ENCODE results near the gene BMPER.

BMPER gene

GRCh38 chr7:34016876-34017275 is 111.5 kb downstream of the BMPER start:
- H3K9me3 ChIP-seq (ENCODE audit: control insufficient read depth in 2 of 2, low read length in 2 of 2), result no peaks in the 10 kb centered on the region
- no peaks in the 10 kb centered on the region for H3K27me3 ChIP-seq (ENCODE audit: control insufficient read depth in 2 of 2, insufficient read depth in 2 of 2, low read length in 2 of 2)
- H3K27ac ChIP-seq (ENCODE audit: low read depth in 2 of 2, low read length in 2 of 2), result no peak overlapping the region
- no peak overlapping the region for H3K9ac ChIP-seq (ENCODE audit: low read depth in 1 of 2, low read length in 2 of 2)
- H3K4me3 ChIP-seq (ENCODE audit: low read length in 2 of 2), result no peak overlapping the region
- H3K4me1 ChIP-seq (ENCODE audit: control insufficient read depth in 2 of 2, insufficient read depth in 2 of 2, low read length in 2 of 2), result no peaks in the 10 kb centered on the region
- H3K36me3 ChIP-seq (ENCODE audit: control insufficient read depth in 2 of 2, insufficient read depth in 2 of 2, low read length in 2 of 2), result no peaks in the 10 kb centered on the region

GRCh38 chr7:34019301-34019790 is 114.0 kb downstream of the BMPER start:
- Histone ChIP-seq H3K27me3 (ENCODE audit: control insufficient read depth in 2 of 2, insufficient read depth in 2 of 2, low read length in 2 of 2) (no peaks in the 10 kb centered on the region), H3K9me3 (ENCODE audit: control insufficient read depth in 2 of 2, low read length in 2 of 2) (no peaks in the 10 kb centered on the region), H3K4me3 (ENCODE audit: low read length in 2 of 2) (no peak overlapping the region), H3K36me3 (ENCODE audit: control insufficient read depth in 2 of 2, insufficient read depth in 2 of 2, low read length in 2 of 2) (no peaks in the 10 kb centered on the region), H3K9ac (ENCODE audit: low read depth in 1 of 2, low read length in 2 of 2) (no peak overlapping the region), H3K4me1 (ENCODE audit: control insufficient read depth in 2 of 2, insufficient read depth in 2 of 2, low read length in 2 of 2) (no peaks in the 10 kb centered on the region), H3K27ac (ENCODE audit: low read depth in 2 of 2, low read length in 2 of 2) (no peak overlapping the region)

DNA sequence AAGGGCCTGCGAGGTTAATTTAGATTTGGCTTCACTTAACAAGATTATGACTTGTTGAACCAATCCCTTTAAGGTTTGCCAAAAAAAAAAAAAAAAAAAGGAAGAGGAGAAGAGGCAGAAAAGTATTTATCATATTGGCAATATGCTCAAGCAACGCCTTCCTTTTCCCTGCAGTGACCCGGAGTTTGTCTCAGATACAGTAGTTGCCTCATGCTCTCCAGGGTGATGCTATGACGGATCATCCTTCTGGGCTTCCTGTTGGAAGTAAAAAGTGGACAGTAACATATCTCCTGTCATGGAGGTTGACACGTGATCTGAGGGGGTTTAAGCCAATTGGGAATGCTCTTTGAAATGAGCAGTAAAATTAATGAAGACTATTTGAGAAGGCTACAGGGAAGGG is 117.3 kb downstream of the BMPER start:
- no peak overlapping the region for H3K27ac ChIP-seq (ENCODE audit: low read depth in 2 of 2, low read length in 2 of 2)
- H3K36me3 ChIP-seq (ENCODE audit: control insufficient read depth in 2 of 2, insufficient read depth in 2 of 2, low read length in 2 of 2), result no peaks in the 10 kb centered on the region
- no peaks in the 10 kb centered on the region for H3K9me3 ChIP-seq (ENCODE audit: control insufficient read depth in 2 of 2, low read length in 2 of 2)
- H3K9ac ChIP-seq (ENCODE audit: low read depth in 1 of 2, low read length in 2 of 2), result no peak overlapping the region
- H3K4me1 ChIP-seq (ENCODE audit: control insufficient read depth in 2 of 2, insufficient read depth in 2 of 2, low read length in 2 of 2), result no peaks in the 10 kb centered on the region
- no peak overlapping the region for H3K4me3 ChIP-seq (ENCODE audit: low read length in 2 of 2)
- H3K27me3 ChIP-seq (ENCODE audit: control insufficient read depth in 2 of 2, insufficient read depth in 2 of 2, low read length in 2 of 2), result no peaks in the 10 kb centered on the region

- H3K27ac ChIP-seq (ENCODE audit: low read depth in 2 of 2, low read length in 2 of 2), result no peak overlapping the region
- H3K9ac ChIP-seq (ENCODE audit: low read depth in 1 of 2, low read length in 2 of 2), result no peak overlapping the region
- H3K36me3 ChIP-seq (ENCODE audit: control insufficient read depth in 2 of 2, insufficient read depth in 2 of 2, low read length in 2 of 2), result no peaks in the 10 kb centered on the region
- H3K9me3 ChIP-seq (ENCODE audit: control insufficient read depth in 2 of 2, low read length in 2 of 2), result no peaks in the 10 kb centered on the region
- no peaks in the 10 kb centered on the region for H3K4me1 ChIP-seq (ENCODE audit: control insufficient read depth in 2 of 2, insufficient read depth in 2 of 2, low read length in 2 of 2)
- H3K4me3 ChIP-seq (ENCODE audit: low read length in 2 of 2), result no peak overlapping the region
- no peaks in the 10 kb centered on the region for H3K27me3 ChIP-seq (ENCODE audit: control insufficient read depth in 2 of 2, insufficient read depth in 2 of 2, low read length in 2 of 2)
Measured at GRCh38 chr7:34025600-34025999, 120.3 kb downstream of the BMPER start.

GRCh38 chr7:34026481-34027190 is 121.3 kb downstream of the BMPER start:
- Histone ChIP-seq H3K27ac (ENCODE audit: low read depth in 2 of 2, low read length in 2 of 2) (no peak overlapping the region), H3K9ac (ENCODE audit: low read depth in 1 of 2, low read length in 2 of 2) (no peak overlapping the region)

GRCh38 chr7:34031156-34031555 is 125.8 kb downstream of the BMPER start:
- Histone ChIP-seq H3K9me3 (ENCODE audit: control insufficient read depth in 2 of 2, low read length in 2 of 2) (no peaks in the 10 kb centered on the region), H3K9ac (ENCODE audit: low read depth in 1 of 2, low read length in 2 of 2) (no peak overlapping the region), H3K4me3 (ENCODE audit: low read length in 2 of 2) (no peak overlapping the region), H3K4me1 (ENCODE audit: control insufficient read depth in 2 of 2, insufficient read depth in 2 of 2, low read length in 2 of 2) (no peaks in the 10 kb centered on the region), H3K27ac (ENCODE audit: low read depth in 2 of 2, low read length in 2 of 2) (no peak overlapping the region), H3K36me3 (ENCODE audit: control insufficient read depth in 2 of 2, insufficient read depth in 2 of 2, low read length in 2 of 2) (no peaks in the 10 kb centered on the region), H3K27me3 (ENCODE audit: control insufficient read depth in 2 of 2, insufficient read depth in 2 of 2, low read length in 2 of 2) (no peaks in the 10 kb centered on the region)

More at GRCh38 chr7:34026481-34027190, 121.3 kb downstream of the BMPER start:
- Histone ChIP-seq H3K4me3 (ENCODE audit: low read length in 2 of 2) (no peak overlapping the region), H3K36me3 (ENCODE audit: control insufficient read depth in 2 of 2, insufficient read depth in 2 of 2, low read length in 2 of 2) (no peaks in the 10 kb centered on the region), H3K9me3 (ENCODE audit: control insufficient read depth in 2 of 2, low read length in 2 of 2) (no peaks in the 10 kb centered on the region), H3K27me3 (ENCODE audit: control insufficient read depth in 2 of 2, insufficient read depth in 2 of 2, low read length in 2 of 2) (no peaks in the 10 kb centered on the region), H3K4me1 (ENCODE audit: control insufficient read depth in 2 of 2, insufficient read depth in 2 of 2, low read length in 2 of 2) (no peaks in the 10 kb centered on the region)

- no peak overlapping the region for H3K4me3 ChIP-seq (ENCODE audit: low read length in 2 of 2)
- H3K27me3 ChIP-seq (ENCODE audit: control insufficient read depth in 2 of 2, insufficient read depth in 2 of 2, low read length in 2 of 2), result no peaks in the 10 kb centered on the region
- H3K9ac ChIP-seq (ENCODE audit: low read depth in 1 of 2, low read length in 2 of 2), result no peak overlapping the region
- H3K4me1 ChIP-seq (ENCODE audit: control insufficient read depth in 2 of 2, insufficient read depth in 2 of 2, low read length in 2 of 2), result peaks cover 3 to 6% of the 10 kb centered on the region in 2 donors
- H3K27ac ChIP-seq (ENCODE audit: low read depth in 2 of 2, low read length in 2 of 2), result no peak overlapping the region
- no peaks in the 10 kb centered on the region for H3K36me3 ChIP-seq (ENCODE audit: control insufficient read depth in 2 of 2, insufficient read depth in 2 of 2, low read length in 2 of 2)
- H3K9me3 ChIP-seq (ENCODE audit: control insufficient read depth in 2 of 2, low read length in 2 of 2), result no peaks in the 10 kb centered on the region
Measured at GRCh38 chr7:34034728-34035127, 129.4 kb downstream of the BMPER start.

DNA sequence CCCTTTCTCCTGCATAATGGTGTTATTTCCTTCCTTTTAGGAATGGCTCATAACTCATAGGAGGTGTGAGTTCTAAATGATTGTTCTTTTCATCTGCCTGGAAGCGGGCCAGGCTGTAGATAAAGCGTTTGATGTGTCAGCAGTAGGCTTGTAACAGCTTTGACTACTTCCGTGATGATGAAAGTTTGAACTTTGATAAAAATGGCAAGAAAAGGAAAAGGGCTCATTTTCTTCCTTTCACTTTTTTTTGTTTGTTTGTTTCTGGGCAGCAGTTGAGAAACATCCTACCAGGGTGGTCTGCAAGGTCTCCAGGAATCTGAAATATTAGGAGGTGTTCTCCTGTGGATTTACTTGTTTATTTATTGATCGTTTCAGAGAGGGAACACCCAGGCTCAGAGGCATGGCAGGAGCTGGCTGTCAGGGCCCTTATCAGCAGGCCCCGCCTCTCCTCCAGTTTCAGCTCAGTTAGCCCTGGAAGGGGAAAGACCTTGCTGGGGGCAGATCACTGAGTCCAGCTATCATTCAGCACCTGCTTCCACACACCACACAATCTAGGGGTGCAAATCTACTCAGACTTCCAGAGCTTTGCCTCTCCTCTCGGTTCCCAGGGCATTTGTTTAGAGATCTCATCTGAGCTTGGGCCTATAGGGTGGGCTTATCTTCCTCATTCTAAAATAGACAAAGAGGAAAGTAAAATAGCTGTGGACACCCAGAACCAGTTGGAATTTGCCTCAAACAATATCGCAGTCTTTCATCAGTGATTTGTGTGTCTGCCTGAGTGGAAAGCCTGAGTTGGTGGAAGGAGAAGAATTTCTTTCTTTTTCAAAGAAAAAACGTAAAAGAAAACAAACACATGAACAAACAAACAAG is 130.9 kb downstream of the BMPER start:
- peak overlapping the region; percentile 31 to 45 for H3K4me3 ChIP-seq (ENCODE audit: low read length in 2 of 2)
- peaks cover 3 to 6% of the 10 kb centered on the region in 2 donors for H3K4me1 ChIP-seq (ENCODE audit: control insufficient read depth in 2 of 2, insufficient read depth in 2 of 2, low read length in 2 of 2)
- H3K27me3 ChIP-seq (ENCODE audit: control insufficient read depth in 2 of 2, insufficient read depth in 2 of 2, low read length in 2 of 2), result no peaks in the 10 kb centered on the region
- peak overlapping the region; percentile 64 for H3K27ac ChIP-seq (ENCODE audit: low read depth in 2 of 2, low read length in 2 of 2)
- no peaks in the 10 kb centered on the region for H3K9me3 ChIP-seq (ENCODE audit: control insufficient read depth in 2 of 2, low read length in 2 of 2)
- H3K36me3 ChIP-seq (ENCODE audit: control insufficient read depth in 2 of 2, insufficient read depth in 2 of 2, low read length in 2 of 2), result no peaks in the 10 kb centered on the region
- H3K9ac ChIP-seq (ENCODE audit: low read depth in 1 of 2, low read length in 2 of 2), result peak overlapping the region in 1 of 2 donors; percentile 23

GRCh38 chr7:34036972-34037792 is 131.8 kb downstream of the BMPER start:
- no peaks in the 10 kb centered on the region for H3K9me3 ChIP-seq (ENCODE audit: control insufficient read depth in 2 of 2, low read length in 2 of 2)
- H3K36me3 ChIP-seq (ENCODE audit: control insufficient read depth in 2 of 2, insufficient read depth in 2 of 2, low read length in 2 of 2), result no peaks in the 10 kb centered on the region
- no peaks in the 10 kb centered on the region for H3K27me3 ChIP-seq (ENCODE audit: control insufficient read depth in 2 of 2, insufficient read depth in 2 of 2, low read length in 2 of 2)
- peaks cover 3 to 6% of the 10 kb centered on the region in 2 donors for H3K4me1 ChIP-seq (ENCODE audit: control insufficient read depth in 2 of 2, insufficient read depth in 2 of 2, low read length in 2 of 2)
- H3K9ac ChIP-seq (ENCODE audit: low read depth in 1 of 2, low read length in 2 of 2), result peak overlapping the region in 1 of 2 donors; percentile 23
- peak overlapping the region; percentile 64 for H3K27ac ChIP-seq (ENCODE audit: low read depth in 2 of 2, low read length in 2 of 2)
- H3K4me3 ChIP-seq (ENCODE audit: low read length in 2 of 2), result no peak overlapping the region
